HG03025 (cell line): ENCODE results near the gene RALGPS2.
"Not testable (repeated sequence)": the region's sequence is repeated elsewhere in the genome, so short reads cannot be mapped to it uniquely, and the experiment has no call there.

Source experiments
- ATAC-seq: cut with Tn5 transposase; IDR thresholded peaks from one replicate; pipeline ENCODE4 v1.9.1; 2021; ENCODE audit warnings: mild to moderate bottlenecking, moderate library complexity; ENCODE audit not compliant: unreplicated experiment, low FRiP score

The RALGPS2 gene

DNA sequence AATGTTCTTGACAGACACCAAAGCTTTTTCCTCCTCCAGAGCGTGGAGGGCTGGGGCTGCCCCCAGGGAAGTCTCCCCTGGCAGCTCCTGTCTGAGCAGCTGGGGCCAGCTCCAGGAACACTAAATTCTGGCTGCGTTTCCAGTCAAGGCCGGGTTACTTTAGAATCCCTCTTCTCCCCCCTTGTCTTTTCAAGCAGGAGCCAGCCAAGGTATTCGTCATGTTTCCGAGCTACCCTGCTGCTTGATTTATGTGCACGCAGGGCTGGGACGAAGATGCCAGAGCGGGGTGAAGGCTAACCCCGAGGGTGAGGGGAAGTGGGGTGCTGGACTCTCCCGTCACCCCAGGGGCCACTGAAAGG, 213.9 kb downstream of the RALGPS2 start:
- ATAC-seq = no peak

DNA sequence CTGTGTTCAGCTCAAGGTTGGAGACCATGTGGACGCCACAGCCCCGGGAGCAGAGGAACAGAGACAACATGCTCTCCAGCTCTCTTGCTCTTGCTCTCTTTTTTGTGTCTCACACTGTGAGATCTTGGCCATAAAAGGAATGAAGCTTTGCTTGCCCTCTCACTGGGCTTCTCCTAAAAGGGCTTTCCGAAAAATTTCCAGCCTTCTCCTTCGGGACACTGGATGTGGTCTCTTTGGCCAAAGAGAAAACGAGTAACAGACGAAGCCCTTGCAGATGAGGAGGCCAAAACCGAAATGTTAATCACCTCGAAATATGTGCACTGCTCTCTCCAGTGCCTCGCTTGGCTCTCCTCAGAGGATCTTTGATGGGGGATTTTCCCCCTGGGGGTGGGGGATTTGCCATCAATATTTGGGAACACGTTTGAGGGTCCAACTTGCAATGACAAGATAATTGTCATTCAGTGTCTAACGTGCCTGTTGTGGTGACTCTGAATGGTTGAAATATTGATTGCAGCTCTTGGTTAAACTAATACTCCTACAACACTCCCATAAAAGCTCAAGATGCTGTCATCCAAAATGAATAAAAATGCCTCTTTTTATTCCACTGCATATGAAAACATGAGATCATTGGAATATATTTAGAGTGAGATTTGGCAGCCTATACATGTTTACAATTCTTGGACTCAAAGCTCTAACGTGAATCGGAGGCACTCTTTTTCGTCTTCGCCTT, 214.5 kb downstream of the RALGPS2 start:
- ATAC-seq = no peak

DNA sequence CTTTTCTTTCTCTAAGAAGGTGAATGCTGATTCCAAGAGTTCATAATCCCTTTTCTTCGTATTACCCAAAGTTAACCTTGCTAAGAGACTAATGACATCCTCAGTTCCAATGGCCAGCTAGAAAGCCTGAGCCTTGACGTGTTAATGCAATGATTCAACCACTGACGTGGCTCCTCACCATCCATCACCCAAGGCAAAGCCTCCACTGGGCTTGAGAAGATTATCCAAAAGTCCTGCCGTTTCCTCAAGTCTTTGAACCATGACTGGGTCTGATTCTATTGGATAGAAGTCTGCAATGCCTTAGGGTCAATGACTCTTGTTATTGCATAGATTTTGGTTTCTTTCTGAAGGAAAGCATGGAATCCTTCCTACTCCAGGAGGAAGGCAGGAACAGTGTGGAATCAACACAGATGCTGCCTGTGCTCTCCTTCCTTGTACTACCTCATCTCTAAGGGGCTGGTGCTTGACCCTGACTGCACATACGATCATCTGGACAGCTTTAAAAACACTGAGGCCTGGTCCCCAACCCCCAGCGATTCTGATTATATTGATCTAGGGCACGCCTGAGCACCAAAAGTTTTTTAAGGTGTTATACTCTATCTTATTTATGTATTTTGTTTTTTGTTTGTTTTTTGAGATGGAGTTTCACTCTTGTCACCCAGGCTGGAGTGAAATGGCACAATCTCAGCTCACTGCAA, 215.2 kb downstream of the RALGPS2 start:
- ATAC-seq = no peak

DNA sequence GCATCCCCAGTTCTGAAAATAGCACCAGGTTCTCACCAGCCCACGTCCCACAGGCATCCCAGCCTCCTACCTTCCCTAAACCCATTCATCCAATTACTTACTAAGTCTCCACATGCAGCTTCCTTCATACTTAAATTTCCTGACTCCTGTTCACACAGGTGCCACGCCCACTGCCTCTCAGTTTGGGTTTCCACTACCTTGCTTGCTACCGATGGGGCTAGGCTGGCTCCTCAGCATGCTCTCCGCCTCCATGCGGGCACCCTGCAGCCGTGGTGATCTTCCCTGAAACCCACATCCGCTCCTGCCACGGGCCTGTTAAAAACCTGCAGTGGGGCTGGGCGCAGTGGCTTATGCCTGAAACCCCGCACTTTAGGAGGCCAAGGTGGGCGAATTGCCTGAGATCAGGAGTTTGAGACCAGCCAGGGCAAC, 216.2 kb downstream of the RALGPS2 start:
- no peak for ATAC-seq

DNA sequence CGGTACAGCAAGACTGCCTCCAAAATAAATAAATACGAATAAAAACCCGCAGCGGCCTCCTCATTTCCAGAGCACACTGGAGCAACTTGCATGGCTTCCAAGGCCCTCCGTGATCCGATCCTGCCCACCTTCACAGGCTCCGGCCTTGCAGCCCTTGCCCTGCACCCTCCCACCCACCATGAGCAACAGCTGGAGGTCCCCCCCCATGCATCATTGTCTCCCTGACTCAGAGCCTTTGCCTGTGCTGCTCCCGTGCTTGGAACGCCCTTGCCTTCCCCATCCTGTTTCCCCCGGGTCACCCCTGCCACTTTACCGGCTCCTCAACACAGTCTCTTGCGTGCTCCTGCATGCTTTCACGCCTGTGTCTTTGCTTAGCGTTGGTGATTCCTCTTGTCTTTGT, 216.8 kb downstream of the RALGPS2 start:
- ATAC-seq = no peak

DNA sequence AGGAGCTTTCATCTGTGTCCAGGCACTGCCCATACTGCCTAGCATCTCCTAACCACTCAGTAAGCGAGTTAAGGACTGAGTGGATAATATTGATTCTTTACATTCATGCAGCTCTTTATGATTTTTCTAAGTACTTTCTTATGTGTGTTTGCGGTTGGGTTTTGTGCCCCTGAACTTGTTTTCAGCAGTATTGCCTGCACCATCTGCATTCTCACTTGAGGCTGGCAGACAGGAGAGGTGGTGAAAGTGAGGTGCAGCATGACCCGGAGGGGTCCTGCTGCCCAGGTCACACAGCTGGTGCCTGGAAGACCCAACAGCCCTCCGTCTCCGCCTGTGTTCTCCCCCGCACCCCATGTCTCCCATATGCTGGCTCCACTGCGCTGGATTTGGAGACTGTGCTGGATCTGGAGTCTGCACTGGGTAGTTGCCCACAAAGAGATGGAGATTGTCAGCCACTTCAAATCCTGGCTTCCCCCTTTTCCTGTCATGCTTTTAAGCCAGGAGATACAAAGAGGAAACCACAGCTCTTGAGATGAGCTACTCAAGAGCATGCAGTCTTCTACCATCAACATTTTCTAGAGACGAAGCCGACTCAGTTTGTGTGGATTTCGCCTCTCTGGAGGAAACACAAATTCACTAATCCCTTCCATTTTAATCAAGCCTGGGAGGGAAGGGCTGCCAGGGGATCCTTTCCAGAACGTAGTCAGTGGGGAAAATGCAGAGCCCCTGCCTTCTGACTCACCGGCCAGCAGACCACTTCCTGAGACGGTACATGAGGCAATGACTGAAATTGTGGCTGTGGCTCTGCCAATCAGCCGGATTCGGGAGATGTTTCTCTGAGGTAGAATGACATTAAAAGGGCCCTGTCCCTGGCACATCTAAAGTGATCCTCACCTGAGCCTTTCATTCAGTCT, 217.5 kb downstream of the RALGPS2 start:
- ATAC-seq = no peak

DNA sequence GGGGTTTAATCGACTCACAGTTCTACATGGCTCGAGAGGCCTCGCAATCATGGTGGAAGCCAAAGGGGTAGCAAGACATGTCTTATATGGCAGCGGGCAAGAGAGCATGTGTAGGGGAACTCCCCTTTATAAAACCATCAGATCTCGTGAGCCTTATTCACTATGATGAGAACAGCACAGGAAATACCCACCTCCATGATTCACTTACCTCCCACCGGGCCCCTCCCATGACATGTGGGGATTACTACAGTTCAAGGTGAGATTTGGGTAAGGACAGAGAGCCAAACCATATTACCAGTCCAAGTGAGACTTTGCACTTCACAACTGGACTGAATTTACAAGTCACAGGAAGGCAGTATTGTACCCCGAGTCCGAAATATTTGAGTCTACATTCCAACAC, 219.7 kb downstream of the RALGPS2 start:
- ATAC-seq = no peak

DNA sequence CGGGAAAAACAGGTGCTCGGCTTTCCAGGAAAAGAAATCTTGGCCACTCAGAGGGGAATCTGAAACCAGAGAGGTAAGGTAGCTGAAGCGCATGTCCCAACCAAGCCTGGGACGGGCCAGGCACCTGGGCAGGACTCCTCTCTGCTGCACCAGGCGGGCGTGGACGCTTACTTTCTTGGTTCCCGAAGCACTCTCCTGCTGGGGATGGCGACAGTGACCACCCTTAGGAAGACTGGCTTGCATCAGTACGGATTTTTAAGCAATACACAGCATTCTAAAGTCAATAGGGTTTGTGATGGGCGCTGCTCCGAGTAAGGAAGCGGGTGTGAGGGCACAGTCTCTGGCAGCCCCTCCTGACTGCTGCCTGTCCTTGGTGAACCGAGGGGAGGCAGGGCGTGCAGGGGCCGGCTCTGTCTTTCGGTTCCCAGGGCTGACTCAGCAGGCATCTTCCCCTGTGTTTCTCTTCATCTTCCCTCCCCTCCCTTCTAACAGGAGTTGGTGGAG, 220.8 kb downstream of the RALGPS2 start:
- no peak for ATAC-seq

DNA sequence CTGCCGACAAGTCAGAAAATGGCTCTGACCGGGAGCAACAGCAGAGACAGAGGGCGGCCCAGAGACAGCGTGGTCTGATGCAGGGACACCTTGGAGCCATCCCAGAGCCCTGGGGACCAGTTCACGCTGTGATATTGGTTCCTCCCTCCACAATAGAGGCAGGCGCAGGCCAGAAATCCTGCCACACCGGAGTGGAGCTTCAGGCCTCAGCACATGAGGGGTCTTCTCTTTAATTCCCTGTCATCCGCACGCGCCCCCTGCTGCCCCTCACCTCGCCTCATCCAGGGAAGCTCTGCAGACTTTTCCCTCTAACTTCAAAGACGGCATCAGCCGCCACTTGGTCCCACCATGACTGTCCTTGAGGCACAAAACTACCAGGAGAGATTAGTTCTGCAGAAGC, 221.4 kb downstream of the RALGPS2 start:
- ATAC-seq = no peak

DNA sequence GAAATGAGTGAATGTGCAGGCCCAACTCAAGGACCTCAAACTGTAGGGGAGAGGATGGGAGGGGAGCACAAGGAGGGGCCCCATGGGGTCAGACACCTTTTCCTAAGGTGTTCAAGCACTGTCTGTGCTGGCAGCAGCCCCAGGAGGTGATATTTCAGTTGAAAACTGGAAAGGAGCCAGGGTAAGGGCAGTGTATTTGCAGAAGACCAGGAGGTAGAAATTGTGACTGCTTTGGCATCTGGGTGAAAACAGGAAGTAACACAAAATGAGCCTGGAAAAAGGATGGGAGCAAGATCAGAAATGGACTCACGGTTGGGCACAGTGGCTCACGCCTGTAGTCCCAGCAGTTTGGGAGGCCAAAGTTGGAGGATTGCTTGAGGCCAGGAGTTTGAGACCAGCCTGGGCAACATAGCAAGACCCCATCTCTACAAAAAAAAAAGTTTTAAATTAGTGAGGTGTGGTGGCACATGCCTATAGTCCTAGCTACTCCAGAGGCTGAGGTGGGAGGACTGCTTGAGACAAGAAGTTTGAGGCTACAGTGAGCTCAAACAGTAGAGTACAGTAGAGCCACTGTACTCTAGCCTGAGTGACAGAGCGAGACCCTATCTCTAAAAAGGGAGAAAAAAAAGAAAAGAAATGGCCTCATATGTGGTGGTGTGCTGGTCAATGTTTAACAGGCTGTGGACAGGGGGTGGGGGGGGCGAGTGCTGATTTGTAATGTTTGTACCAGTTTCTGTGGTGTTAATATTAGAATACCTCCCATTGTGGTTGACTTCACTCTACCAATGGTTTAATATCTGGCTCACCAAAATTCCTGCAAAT, 222.0 kb downstream of the RALGPS2 start:
- no peak for ATAC-seq

DNA sequence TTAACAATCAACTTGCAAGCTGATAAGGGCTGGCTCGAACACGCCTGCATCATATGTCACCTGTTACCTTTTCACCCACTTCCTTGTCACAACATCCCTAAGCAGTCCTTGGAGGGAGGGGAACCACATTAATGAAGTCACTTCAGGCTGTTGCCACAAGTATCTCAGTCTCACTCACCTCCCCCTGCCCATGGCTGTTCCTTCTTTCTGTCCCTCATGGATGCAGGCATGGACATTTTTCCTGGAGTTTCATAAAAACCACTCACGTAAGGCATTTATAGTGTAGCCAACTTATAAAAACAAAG, 222.6 kb downstream of the RALGPS2 start:
- ATAC-seq = no peak

DNA sequence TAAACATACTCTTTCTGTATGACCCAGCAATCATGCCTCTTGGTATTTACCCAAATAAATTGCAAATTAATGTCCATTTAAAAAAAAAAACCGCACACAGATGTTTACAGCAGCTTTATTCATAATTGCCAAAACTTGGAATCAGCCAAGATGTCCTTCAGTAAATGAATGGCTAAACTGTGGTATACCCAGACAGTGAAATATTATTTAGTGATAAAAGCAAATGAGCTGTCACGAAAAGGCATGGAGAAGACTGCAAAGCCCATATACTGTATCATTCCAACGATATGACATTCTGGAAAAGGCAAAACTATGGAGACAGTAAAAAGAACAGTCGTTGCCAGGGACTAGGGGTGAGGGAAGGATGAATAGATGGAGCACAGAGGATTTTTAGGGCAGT, 223.6 kb downstream of the RALGPS2 start:
- ATAC-seq = no peak

DNA sequence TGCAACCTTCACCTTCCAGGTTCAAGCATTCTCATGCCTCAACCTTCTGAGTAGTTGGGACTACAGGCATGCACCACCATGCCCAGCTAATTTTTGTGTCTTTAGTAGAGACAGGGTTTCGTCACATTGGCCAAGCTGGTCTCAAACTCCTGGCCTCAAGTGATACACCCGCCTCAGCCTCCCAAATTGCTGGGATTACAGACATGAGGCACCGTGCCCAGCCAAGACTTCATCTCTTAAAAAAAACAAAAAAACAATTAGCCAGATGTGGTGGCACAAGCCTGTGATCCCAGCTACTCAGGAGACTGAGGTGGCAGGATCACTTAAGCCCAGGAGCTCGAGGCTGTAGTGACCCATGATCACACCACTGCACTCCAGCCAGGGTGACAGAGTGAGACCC, 224.8 kb downstream of the RALGPS2 start:
- ATAC-seq = not testable (repeated sequence)

DNA sequence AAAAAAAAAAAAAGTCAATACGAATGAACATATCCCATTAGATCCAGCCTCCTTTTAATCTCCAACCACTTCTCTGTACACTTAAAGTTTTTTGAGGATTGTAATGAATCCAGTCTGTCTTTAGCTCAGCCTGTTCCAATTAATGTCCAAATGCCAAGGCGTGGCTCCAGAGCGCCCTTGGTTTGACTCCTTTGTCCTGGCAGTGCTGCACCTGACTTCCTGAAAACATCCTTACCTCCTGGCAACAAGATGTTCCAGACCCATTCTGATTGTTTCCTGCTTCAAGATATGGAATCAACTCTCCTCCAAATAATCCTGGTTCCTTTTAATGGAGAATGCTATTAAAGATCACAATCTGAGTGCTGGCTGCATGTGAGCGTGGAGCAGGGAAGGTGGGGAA, 226.6 kb downstream of the RALGPS2 start:
- ATAC-seq = no peak

DNA sequence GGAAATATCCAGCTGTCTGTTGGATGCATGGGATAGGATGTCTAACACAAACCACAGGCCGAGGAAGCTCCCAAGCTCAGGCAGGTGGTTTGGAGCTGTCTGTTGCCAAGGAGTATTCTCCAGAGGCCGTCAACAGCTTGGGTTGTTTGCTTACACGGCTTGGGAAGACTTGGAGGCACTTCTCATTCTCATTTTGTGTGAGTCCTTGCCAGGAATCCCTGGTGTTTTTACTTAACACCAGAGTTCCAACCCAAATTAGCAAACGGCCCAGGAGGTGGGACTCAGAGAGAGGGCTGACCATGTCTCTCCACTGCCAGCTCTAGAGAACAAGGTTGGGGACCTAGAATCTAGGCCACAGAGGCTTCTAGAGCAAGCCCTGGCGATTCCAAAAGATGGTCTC, 228.0 kb downstream of the RALGPS2 start:
- no peak for ATAC-seq

DNA sequence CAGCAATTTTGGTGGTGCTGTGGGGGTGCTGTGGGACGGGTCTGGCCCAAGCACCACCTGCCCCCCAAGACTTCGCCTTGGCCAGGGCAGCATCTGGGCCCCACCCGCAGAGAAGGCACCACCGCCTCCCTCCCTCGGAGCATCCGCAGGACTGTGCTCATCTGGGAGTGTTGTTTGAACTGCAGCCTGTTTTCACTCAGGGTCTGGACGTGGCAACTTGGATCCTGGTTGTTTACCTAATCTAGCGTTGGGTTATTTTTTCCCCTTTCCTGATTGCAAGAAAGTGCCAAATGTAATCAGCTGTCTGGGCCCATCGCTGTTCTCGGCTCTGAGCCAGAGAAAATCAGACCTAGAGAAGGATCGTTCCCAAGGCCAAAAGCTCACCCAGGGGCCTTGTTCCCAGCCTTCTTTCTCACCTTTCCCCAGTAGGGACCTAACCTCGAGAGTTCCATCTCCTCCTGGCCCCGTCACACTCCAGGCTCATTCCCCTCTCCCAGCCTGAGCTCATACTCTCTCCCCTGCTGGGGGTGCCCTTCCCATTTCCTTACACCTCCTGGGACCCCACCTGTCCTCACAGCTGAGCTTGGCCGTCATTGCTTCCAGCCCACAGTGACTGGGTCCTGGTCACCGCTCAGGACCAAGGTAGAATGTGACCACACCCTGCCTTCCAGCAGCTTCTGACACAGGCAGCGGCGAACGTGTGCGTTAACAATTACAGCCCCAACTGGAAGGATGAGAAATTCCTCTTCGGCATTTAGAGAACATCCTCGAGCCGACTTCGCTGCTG, 228.7 kb downstream of the RALGPS2 start:
- ATAC-seq = no peak

DNA sequence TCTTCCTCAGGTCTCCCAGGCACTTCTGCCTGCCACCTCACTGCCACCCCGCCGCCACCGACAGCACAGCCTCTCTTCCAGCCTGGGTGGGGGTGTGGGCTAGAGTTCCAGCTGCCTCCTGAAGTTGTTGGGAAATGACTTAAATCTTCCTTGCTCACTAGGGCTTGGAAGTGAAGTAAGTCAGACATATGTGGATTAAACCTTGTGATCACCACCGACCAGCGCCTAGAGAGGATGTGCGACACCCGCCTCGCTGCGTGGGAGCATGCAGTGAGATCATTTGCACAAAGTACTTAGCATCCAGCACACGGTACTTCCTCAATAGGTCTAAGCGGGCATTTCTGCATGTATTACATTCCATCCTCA, 229.3 kb downstream of the RALGPS2 start:
- no peak for ATAC-seq

DNA sequence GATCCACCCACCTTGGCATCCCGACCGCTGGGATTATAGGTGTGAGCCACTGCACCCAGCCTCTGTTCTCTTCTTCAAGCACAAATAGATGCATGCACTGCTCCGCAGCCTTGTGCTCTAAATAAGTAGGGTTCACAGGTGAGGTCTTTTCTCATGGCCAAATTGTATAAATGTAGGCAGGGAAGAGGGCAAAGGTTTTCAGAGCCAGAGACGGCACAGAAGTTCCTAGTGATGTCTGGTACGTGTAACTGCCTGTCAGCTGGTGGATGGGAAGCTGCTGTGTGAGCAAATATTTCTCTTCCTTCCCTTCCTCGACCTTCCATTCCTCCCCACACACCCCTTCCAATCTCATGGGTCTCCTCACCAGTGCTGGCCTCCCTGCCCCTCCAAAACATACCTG, 229.9 kb downstream of the RALGPS2 start:
- no peak for ATAC-seq

DNA sequence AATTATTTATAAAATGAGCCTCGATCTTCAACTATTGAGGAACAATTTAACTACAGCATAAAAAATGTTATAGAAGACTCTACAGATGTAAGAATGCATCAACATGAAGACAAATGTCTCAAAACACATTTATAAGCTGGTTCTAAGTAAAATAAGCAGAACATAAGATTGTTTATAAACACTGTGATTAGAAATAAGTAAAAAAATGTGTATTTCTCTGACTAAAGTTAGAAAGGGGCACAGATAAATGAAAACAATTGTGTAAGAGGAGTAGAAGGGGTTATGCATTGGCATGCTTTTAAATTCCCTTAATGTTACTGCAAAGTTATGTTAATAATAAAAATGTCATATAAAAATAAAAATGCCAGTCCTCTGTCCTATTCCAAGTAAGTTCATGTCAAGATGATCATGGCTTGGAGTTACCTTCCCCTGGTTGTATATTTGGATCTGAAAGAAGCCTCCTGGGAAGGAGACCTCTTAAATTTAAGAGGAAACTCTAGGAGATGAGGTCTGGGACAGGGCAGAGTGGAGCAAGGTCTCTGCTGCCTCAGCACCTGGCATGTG, 230.4 kb downstream of the RALGPS2 start:
- no peak for ATAC-seq
